Fibroblast of lung (primary cell): ENCODE data around the gene HID1. TPM values are rescaled to one million over a fixed set of nuclear protein-coding genes. Genes with fewer than 3 reads are reported as not detected.

ENCODE experiments used
- DNase-seq, 2 donors: peaks; one replicate each; pipeline versions ENCODE4 v3.0.0 to v3.0.0-alpha.2; 2010; ENCODE audit warnings: low read depth in 2 of 2
- H2AFZ ChIP-seq: 2 replicates; pipeline ENCODE4 v1.5.1; 2012; ENCODE audit warnings: low read length, control low read depth, inconsistent platforms
- H3K27ac ChIP-seq: 2 replicates; pipeline ENCODE4 v1.5.1; 2011; ENCODE audit warnings: low read length, control low read depth; ENCODE audit not compliant: insufficient read depth
- H3K27me3 ChIP-seq: 2 replicates; pipeline ENCODE4 v1.5.1; 2011; ENCODE audit warnings: mild to moderate bottlenecking, low read length; ENCODE audit not compliant: control insufficient read depth, insufficient read depth
- H3K36me3 ChIP-seq: 2 replicates; pipeline ENCODE4 v1.5.1; 2011; ENCODE audit warnings: low read length; ENCODE audit not compliant: control insufficient read depth, insufficient read depth
- H3K4me1 ChIP-seq: 2 replicates; pipeline ENCODE4 v1.5.1; 2011; ENCODE audit warnings: low read length; ENCODE audit not compliant: control insufficient read depth, insufficient read depth; ENCODE audit errors: extremely low read depth
- H3K4me2 ChIP-seq: 2 replicates; pipeline ENCODE4 v1.5.1; 2011; ENCODE audit warnings: low read length, control low read depth; ENCODE audit not compliant: insufficient read depth; ENCODE audit errors: extremely low read depth
- H3K4me3 ChIP-seq, 4 experiments: fragments of 200-600 bp in 1 of 4; sonication (generic) in 1 of 4; replicated peaks in 1 of 4; 2 replicates each; pipeline ENCODE4 v1.5.1; 2011 to 2016; ENCODE audit warnings: low read length in 4 of 4, low read depth in 3 of 4, mild to moderate bottlenecking in 3 of 4, control low read depth in 2 of 4, inconsistent platforms in 1 of 4, mixed read lengths in 1 of 4; ENCODE audit not compliant: insufficient read depth in 1 of 4; ENCODE audit errors: control extremely low read depth in 1 of 4
- H3K79me2 ChIP-seq: 2 replicates; pipeline ENCODE4 v1.5.1; 2012; ENCODE audit warnings: mild to moderate bottlenecking, low read length, inconsistent platforms; ENCODE audit not compliant: control insufficient read depth, insufficient read depth
- H3K9ac ChIP-seq: 2 replicates; pipeline ENCODE4 v1.5.1; 2011; ENCODE audit warnings: mild to moderate bottlenecking, low read length, control low read depth; ENCODE audit not compliant: insufficient read depth
- H3K9me3 ChIP-seq: 2 replicates; pipeline ENCODE4 v1.5.1; 2012; ENCODE audit warnings: low read depth, low read length; ENCODE audit not compliant: control insufficient read depth, insufficient read depth
- H4K20me1 ChIP-seq: 2 replicates; pipeline ENCODE4 v1.5.1; 2011; ENCODE audit warnings: low read length; ENCODE audit not compliant: control insufficient read depth, insufficient read depth; ENCODE audit errors: extremely low read depth
- CTCF ChIP-seq, 2 donors: IDR thresholded peaks in 1 of 2; conservative IDR thresholded peaks in 1 of 2; 1 replicate in 1 of 2; 2 replicates in 1 of 2; pipeline ENCODE4 v1.5.1; 2011 to 2012; ENCODE audit warnings: low read length in 2 of 2, control low read depth in 1 of 2, inconsistent platforms in 1 of 2, low read depth in 1 of 2, mild to moderate bottlenecking in 1 of 2
- EZH2 ChIP-seq: IDR thresholded peaks from 2 replicates; pipeline ENCODE4 v1.5.1; 2012; ENCODE audit warnings: low read length, control low read depth, mild to moderate bottlenecking; ENCODE audit errors: missing control alignments
- polyA plus RNA-seq, 2 donors: library from polyadenylated mRNA; depleted of rRNA in 1 of 2; stranded (reverse) in 1 of 2; unstranded in 1 of 2; fragments of >200 nt; gene quantifications; 2 replicates each; pipeline ENCODE4 v1.2.1, GENCODE V29; 2011 to 2012; ENCODE audit warnings: missing spikeins in 1 of 2
- total RNA-seq: library from RNA; depleted of rRNA; stranded (reverse); fragments of >200 nt; gene quantifications from 2 replicates; pipeline ENCODE4 v1.2.1, GENCODE V29; 2014

The HID1 gene
- total and polyA plus RNA-seq, 2 donors (not counting 1 experiment from before 2014, with no cell fraction given), result 0.17 to 0.23 TPM

- H3K4me3 ChIP-seq, result no peak overlapping the region
- no peak overlapping the region for H3K9ac ChIP-seq
- H2AFZ ChIP-seq, result no peak overlapping the region
- peaks cover 4% of the 10 kb centered on the region for H3K27me3 ChIP-seq
- no peaks in the 10 kb centered on the region for H3K79me2 ChIP-seq
- H3K27ac ChIP-seq, result no peak overlapping the region
- no peaks in the 10 kb centered on the region for H3K36me3 ChIP-seq
- peak in 1 of 2 donors; percentile 48 for DNase-seq
- H3K4me2 ChIP-seq, result no peak overlapping the region
- H3K9me3 ChIP-seq, result no peaks in the 10 kb centered on the region
- TF ChIP-seq EZH2 (no peak), CTCF (conservative IDR thresholded peaks at IDR 0.05 in 1 of 2, IDR thresholded peaks at IDR 0.05 in 1 of 2; ENCODE audit: low read depth in 1 of 2, low read length in 2 of 2) (no peak)
- H4K20me1 ChIP-seq, result no peaks in the 10 kb centered on the region
- H3K4me1 ChIP-seq, result no peaks in the 10 kb centered on the region
These were observed 12.6 kb downstream of the HID1 start for GRCh38 chr17:74959826-74960515.

GRCh38 chr17:74957935-74958740, 14.4 kb downstream of the HID1 start:
- Histone ChIP-seq H3K4me3 (no peak overlapping the region), H3K9ac (no peak overlapping the region), H3K27ac (no peak overlapping the region), H3K27me3 (peaks cover 4% of the 10 kb centered on the region), H4K20me1 (no peaks in the 10 kb centered on the region), H3K9me3 (no peaks in the 10 kb centered on the region), H3K4me1 (no peaks in the 10 kb centered on the region), H2AFZ (no peak overlapping the region), H3K36me3 (no peaks in the 10 kb centered on the region), H3K4me2 (no peak overlapping the region), H3K79me2 (no peaks in the 10 kb centered on the region)
- peak; percentile 22 to 40 for DNase-seq
- no peak for TF ChIP-seq EZH2
- TF ChIP-seq CTCF (conservative IDR thresholded peaks at IDR 0.05 in 1 of 2, IDR thresholded peaks at IDR 0.05 in 1 of 2; ENCODE audit: low read depth in 1 of 2, low read length in 2 of 2), result peak; percentile 80 to 84

GRCh38 chr17:74956093-74956492, 16.5 kb downstream of the HID1 start:
- TF ChIP-seq EZH2, result no peak
- no peak for TF ChIP-seq CTCF (conservative IDR thresholded peaks at IDR 0.05 in 1 of 2, IDR thresholded peaks at IDR 0.05 in 1 of 2; ENCODE audit: low read depth in 1 of 2, low read length in 2 of 2)
- Histone ChIP-seq H3K4me2 (no peak overlapping the region), H3K4me3 (no peak overlapping the region), H4K20me1 (no peaks in the 10 kb centered on the region), H3K27ac (no peak overlapping the region), H3K36me3 (no peaks in the 10 kb centered on the region), H3K79me2 (no peaks in the 10 kb centered on the region), H3K9me3 (no peaks in the 10 kb centered on the region), H2AFZ (no peak overlapping the region), H3K9ac (no peak overlapping the region), H3K4me1 (no peaks in the 10 kb centered on the region), H3K27me3 (peaks cover 4% of the 10 kb centered on the region)
- DNase-seq, result no peak
